ENCODE data around the gene P3H1.
"Not testable (repeated sequence)": the region's sequence is repeated elsewhere in the genome, so short reads cannot be mapped to it uniquely, and the experiment has no call there.

P3H1 gene

GRCh38 chr1:42742617-42743316 is 24.1 kb downstream of the P3H1 start:
- DNase-seq: no peak

GRCh38 chr1:42742141-42742540 is 24.7 kb downstream of the P3H1 start:
- no peak for DNase-seq

GRCh38 chr1:42741706-42742105 is 25.1 kb downstream of the P3H1 start:
- no peak for DNase-seq

GRCh38 chr1:42740851-42741580 is 25.8 kb downstream of the P3H1 start:
- DNase-seq: no peak

GRCh38 chr1:42739753-42740700 is 26.8 kb downstream of the P3H1 start, which contains the start of gene CLDN19:
TSS of gene CLDN19 (minus strand) at chr1:42740236. CDS start at chr1:42740063, 173 bp downstream.
- no peak for DNase-seq

GRCh38 chr1:42738678-42739226 is 28.1 kb downstream of the P3H1 start:
- no peak for DNase-seq

GRCh38 chr1:42737986-42738677 is 28.7 kb downstream of the P3H1 start:
- DNase-seq: no peak

- DNase-seq: no peak
These were observed 29.6 kb downstream of the P3H1 start for GRCh38 chr1:42737257-42737656.

- DNase-seq: no peak
These were observed 30.1 kb downstream of the P3H1 start for GRCh38 chr1:42736571-42737200.

- no peak for DNase-seq
These were observed 30.7 kb downstream of the P3H1 start for GRCh38 chr1:42736152-42736551.

GRCh38 chr1:42735477-42736105 is 31.2 kb downstream of the P3H1 start:
- DNase-seq: no peak

- DNase-seq: no peak
These were observed 31.8 kb downstream of the P3H1 start for GRCh38 chr1:42735056-42735455.

- no peak for DNase-seq
These were observed 32.4 kb downstream of the P3H1 start for GRCh38 chr1:42734201-42735035.

GRCh38 chr1:42733415-42734200 is 33.2 kb downstream of the P3H1 start:
- DNase-seq: no peak

GRCh38 chr1:42732126-42732680 is 34.6 kb downstream of the P3H1 start:
- DNase-seq: no peak

GRCh38 chr1:42731585-42731984 is 35.2 kb downstream of the P3H1 start:
- DNase-seq: no peak

GRCh38 chr1:42730988-42731387 is 35.8 kb downstream of the P3H1 start:
- peak in 1 of 5 donors; percentile 11 for DNase-seq

- DNase-seq: no peak
These were observed 36.8 kb downstream of the P3H1 start for GRCh38 chr1:42730002-42730401.

- DNase-seq: not testable (repeated sequence)
These were observed 41.0 kb downstream of the P3H1 start for GRCh38 chr1:42725820-42726219.

All from T-helper 1 cell (primary cell).